NCI-H748 (cell line): ENCODE data around the gene LMAN2.
"Not testable (repeated sequence)": the region's sequence is repeated elsewhere in the genome, so short reads cannot be mapped to it uniquely, and the experiment has no call there.

ENCODE experiments used
- DNase-seq: peaks from one replicate; lab custom pipeline; 2025; ENCODE audit not compliant: unreplicated experiment; lab: John Stamatoyannopoulos, UW

Gene LMAN2

DNA sequence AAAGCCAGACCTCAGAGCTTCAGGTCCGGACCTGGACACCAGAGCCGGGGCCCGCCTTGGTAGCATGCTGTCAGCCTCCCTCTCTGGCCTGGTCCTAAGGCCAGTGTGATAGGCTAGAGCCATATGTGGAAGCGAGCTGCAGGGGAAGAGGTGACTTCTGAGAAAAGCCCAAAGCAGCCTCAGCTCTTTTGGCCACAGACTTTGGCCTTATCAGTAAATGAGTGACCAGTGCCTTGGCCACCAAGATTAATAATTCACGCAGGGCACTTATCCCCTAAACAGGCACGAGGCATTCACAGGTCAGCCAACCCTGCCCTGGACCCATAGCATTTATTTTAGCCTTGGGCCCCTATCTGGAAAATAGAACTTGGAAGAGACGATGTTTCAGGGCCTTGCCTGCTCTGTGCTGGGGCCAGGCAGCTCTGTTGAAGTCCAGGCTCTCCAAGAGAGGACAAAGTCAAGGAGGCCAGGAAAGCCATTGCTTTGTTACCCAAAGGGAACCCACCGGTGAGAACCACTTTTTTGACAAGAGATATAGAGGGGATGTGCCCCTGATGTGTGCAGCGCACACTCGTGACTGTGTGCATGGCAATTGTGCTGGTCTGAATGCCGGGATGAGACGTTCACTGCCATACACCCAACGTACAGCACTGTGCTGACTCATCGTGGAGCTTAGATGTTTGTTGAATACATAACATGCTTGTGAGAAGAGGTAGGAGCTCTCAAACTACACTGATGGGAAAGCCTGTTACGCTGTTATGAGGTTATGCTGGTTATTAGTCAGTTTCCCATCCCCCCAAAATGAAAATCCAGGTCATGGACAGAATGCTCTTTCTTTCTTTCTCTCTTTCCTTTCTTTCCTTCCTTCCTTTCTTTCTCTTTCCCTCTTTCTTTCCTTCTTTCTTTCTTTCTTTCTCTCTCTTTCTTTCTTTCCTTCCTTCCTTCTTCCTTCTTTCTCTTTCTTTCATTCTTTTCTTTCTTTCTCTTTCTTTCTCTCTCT, 27.7 kb upstream of the LMAN2 start:
- no peak for DNase-seq

DNA sequence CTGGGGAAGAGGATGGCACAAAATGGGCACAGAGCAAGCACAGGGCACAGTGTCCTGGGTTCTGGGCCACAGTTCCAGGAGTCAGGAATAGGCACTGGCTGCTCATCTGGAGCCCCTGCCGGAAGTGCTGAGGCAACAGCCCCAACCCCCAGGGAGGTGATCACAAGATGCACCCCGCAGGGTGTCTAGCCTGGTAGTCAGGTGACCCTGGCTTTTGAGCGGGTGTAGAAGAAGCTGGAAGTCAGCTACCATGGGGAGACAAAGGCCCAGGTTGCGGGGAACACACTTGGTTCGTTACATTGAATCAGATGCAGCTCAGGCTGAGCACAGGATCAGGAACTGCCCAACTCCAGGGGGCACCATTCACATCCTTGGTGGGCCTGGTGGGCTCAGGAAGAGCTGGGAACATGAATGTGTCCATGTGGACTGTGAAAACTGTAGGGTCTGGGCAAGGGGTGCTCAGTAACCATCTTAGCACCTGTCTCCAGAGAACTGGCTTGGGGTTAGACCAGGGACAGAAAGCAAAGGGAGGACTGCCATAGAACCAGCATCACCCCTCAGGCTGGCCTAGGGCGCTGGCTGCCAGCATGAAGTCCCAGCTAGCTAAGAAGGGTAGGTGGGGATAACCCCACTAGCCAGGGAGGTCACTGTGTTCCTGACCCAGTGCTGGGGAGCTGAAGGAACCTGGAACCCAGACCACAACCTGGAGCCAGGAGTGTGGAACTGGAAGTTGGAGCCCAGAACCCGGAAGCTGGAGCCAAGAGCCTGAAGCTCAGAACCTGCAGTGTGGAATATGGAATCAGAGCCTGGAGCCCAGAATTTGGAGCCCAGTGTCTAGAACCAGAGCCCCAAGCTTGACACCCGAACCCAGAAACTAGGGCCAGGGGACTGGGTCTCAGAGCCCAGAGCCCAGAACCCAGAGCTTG, 26.6 kb upstream of the LMAN2 start:
- no peak for DNase-seq

DNA sequence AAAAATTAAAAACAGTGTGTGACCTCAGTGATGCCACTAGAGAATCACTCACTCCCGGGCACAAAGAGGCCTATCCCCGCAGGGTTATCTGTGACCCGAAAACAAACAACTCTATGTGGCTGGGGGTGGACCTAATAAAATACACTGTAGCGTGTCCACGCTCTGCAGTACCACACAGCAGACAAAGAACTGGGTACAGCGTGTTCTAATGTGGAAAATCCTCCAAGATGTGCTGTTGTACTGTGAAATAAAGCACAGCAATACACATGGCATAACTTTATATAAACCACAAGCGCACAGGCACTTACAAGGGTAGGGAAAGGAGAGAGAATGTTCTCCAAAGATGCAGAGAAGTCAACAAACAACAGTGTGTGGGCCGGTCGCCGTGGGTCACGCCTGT, 24.6 kb upstream of the LMAN2 start:
- no peak for DNase-seq

DNA sequence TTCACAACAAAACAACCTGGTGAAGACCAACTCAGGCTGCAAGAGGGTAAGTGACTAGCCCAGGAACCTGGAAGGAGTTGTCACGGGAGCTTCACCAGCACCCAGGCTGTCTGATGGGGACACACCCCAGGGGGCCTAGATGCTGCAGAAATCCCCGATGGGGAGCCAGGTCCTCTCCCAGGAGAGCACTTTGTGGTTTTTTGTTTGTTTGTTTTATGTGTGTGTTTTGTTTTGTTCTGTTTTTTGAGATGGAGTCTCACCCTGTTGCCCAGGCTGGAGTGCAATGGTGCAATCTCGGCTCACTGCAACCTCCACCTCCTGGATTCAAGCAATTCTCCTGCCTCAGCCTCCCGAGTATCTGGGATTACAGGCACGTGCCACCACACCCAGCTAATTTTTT, 24.0 kb upstream of the LMAN2 start:
- not testable (repeated sequence) for DNase-seq

DNA sequence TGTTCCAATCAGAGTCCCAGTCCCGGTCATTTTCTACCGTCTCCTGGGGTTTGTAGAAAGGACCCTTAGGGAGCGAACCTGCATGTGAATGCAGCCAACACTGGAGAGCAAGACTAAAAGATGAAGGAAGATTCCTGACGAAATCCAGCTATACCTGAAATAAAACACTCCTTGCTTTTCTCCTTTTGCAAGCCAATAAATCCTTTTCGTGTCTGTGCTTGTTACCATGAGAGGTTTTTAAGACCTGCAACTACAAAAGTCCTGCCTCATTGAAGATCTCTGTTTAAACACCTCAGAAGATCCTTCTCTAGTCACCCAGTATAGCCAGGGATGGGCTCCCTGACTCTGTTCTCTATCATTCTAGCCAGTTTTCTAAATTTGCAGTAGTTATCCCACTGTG, 22.7 kb upstream of the LMAN2 start:
- no peak for DNase-seq

DNA sequence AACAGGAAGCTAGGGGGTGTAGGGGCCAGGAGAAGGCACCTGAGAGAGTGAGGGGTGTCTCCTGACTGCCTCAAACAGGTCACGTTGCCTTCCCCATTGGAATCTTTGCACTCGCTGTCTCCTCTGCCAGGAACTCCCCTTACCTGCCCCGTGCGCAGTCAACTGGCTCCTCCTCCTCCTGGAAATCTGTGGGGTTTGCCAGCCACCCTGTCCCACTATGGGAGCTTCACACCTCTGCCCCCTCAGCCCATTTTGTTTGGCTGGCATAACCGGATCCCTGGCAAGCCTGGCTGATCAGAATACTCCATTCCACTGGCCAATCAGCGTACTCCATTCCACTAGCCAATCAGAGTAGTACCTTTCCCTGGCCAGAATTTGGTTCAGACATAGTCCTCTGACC, 22.3 kb upstream of the LMAN2 start:
- DNase-seq: no peak

DNA sequence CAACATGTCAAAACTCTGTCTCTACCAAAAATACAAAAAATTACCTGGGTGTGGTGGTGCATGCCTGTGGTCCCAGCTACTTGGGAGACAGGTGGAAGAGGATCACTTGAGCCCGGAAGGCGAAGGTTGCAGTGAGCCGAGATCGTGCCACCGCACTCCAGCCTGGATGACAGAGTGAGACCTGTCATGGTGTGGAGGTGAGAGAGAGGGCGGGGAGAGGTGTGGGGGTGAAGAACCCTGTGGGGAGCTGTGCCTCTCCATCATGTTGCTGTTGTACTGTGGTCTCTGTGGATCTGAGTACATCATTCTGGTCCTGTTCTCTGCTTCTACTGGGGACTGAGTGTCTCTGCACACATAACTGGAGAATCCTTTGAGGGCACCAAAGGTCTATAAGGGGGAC, 21.4 kb upstream of the LMAN2 start:
- DNase-seq: no peak

DNA sequence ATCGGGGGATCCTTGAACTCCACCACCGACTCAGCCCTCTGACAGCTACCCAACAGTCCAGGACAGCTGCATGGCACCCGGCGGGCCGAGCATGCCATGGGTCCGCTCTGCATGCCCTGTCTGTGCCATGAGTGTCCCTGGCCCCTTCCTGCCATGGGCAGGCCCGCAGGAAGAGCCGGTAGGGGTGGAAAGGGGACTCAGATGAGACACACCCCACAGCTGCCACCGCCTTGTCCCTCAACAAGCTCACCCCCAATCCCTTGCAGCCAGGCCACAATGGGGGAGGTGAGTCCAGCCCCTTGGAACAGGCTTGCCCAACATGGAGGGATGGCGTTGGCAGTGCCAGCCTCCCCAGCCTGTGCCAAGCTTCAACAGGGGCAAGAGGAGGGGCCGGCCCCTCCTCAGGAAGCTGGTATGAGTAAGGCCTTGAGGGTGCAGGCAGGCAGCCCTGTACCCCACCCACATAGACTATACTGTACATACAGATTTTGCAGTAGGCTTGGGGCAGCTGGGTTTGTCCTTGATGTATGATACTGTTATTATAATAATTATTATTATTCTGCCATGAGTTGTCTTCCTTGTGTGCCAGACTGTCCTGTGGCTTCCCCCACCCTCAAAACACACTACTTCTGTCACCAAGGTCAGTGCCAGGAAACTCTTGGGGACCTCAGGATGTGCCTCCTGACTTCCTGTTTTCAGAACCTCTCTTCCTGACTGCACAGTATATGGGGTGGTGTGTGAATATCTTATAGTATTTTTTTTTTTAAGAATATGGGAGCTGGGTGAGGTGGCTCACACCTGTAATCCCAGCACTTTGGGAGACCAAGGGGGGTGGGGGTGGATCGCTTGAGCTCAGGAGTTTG, 20.8 kb upstream of the LMAN2 start:
- DNase-seq: no peak

DNA sequence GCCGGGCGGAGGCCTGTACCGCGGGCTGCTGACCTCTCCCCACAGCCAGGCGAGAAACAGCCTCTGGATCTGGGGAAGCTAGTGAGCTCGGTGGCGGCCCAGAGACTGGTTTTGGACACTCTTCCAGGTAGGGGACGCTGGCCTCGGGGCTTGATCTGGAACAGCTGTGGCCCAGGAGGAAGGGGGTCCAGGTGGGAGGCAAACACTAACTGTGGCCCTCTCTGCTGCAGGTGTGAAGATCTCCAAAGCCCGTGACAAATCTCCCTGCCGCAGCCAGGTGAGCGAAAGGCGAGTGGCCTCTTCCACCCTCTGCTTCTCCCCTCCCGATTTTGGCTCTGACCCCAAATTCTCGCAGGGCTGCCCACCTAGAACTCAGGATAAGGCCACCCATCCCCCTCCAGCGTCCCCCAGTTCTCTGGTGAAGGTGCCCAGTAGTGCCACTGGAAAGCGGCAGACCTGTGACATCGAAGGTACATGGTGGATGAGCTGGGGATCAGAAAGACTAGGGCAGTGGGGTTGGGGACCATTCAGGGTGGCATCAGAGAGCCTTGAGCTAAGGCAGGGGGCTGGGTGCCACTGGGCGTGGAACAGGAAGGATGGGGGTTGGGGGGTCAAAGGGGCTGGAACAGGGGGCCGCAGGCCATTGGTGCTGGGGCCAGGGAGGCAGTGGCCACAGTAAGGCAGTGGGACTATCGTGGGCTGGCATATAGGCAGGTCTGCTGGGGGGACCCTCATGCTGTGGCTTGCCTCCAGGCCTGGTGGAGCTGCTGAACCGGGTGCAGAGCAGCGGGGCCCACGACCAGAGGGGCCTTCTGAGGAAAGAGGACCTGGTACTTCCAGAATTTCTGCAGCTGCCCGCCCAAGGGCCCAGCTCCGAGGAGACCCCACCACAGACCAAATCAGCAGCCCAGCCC, 19.9 kb upstream of the LMAN2 start:
- no peak for DNase-seq

DNA sequence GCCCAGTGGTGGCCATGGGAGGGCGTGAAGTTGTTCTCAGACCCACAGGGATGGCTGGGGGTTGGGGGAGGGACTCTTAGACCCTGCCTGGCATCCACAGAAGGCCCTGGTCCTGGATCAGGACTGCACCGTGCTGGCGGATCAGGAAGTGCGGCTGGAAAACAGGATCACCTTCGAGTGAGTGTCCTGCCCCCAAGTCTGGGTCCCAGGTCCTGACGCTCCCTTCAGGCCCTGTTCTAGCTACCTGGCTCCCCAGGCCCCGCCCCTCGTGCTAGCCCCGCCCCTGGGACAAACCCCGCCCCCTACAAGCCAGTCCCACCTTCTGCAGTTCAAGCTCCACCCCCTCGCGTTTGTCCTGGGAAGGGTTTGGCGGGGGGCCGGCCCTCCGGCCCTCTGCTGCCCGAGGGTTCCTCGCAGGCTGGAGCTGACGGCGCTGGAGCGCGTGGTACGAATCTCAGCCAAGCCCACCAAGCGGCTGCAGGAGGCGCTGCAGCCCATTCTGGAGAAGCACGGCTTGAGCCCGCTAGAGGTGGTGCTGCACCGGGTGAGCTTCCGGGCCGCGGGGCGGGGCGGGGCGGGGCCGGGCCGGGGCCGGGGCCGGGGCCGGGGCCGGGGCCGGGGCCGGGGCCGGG, 19.1 kb upstream of the LMAN2 start:
- DNase-seq: peak; percentile 37

DNA sequence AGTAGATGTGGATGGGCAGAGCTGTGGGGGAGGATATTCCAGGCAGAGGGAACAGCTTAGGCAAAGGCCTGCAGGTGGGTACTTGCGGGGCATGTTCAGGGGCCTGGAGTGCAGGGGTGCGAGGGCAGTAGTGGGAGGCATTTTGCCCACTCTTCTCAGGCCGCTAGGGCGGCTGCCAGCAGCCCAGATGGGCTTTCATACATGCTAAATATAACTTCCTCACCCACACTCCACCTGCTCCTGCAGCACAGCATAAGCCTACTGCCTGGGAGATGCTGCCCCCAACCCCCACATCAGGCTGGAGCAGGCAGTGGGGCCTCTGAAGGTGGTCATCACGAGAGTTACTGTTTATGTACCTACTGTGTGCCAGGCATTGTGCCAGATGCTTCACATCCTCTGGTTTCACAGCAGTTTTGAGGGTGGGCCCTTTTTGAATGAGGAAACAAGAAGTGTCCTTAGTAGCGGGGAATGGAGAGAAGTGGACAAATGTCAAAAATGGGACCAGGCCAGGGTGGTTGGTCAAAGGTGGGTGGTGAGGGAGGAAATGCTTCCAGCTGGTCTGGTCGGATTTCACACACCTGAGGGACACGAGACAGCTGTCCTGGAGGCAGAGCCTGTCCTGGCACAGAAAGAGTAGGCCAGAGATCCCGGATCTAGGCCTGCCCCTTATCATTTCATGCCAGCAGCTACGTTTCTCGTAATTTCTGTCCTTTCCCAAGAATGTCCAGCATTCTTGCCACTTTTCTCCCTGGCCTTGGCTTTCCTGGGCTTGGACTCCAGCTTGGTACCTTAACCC, 18.4 kb upstream of the LMAN2 start:
- no peak for DNase-seq

DNA sequence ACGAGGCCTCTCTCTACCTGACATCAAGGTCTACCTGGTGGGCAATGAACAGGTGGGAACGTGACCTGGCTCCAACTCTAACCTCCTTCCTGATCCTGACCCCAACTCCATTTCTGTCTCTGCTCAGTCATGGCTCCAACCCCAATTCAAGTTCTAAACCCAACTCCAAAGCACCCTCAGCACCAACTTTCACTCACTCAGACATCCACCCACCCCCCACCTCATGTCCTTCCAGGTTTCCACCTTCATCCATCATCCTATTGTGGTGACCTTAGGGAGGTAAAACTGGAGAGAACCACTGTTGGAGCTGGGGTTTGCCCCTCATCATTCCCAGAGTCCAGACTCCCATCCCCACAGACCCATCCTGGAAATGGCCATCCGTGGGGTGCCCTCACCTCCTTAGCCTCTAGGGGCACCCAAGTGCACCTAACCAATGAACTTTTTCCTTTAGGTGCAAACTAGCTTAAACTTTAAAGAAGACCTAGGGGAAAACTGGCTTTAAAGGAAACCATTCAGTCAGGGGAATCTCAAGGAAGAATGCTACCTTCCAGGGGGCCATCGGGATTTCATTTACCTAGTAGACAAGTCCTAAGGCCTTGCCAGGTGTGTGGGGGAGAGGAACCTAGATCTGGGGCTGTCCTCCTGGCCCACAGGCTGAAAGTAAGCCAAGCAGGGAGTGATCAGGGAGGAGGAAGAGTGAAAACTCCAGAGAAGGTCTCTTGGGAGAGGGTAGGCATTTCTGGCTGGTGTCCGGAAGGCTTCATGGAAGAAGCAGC, 17.6 kb upstream of the LMAN2 start:
- no peak for DNase-seq

DNA sequence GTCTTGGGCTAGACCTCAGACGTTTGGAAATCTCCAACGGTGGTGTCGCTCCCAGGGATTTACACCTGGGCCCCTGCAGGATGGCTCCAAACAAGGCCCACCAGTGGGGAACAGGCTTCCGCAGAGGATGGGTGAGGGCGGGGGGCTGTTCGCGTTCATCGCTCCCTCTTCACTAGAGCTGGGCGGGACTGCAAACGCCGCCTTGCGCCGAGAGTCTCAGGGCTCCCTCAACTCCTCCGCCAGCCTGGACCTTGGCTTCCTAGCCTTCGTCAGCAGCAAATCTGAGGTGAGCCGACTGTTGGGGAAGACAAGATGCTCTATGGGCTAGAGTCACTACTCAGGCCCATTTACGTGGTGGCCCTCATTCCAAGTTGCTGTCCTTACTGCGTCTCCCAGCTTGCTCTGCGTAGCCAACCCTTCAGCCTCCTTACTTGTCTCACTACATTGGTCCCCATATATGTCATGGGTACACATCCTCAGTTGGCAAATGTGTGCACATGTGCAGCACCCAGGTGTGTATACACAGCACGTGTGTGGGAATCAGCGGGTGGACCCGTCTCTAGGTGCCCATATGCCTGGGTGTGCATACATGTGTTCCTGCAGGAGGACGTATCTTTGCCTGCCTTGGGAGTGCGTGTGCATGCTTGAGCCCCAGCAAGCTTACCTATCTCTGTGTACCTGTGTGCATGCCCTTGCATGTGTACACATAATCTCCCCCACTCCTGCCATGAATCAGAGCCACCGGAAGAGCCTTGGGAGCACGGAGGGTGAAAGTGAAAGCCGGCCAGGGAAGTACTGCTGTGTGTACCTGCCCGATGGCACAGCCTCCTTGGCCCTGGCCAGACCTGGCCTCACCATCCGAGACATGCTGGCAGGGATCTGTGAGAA, 16.8 kb upstream of the LMAN2 start:
- DNase-seq: no peak

DNA sequence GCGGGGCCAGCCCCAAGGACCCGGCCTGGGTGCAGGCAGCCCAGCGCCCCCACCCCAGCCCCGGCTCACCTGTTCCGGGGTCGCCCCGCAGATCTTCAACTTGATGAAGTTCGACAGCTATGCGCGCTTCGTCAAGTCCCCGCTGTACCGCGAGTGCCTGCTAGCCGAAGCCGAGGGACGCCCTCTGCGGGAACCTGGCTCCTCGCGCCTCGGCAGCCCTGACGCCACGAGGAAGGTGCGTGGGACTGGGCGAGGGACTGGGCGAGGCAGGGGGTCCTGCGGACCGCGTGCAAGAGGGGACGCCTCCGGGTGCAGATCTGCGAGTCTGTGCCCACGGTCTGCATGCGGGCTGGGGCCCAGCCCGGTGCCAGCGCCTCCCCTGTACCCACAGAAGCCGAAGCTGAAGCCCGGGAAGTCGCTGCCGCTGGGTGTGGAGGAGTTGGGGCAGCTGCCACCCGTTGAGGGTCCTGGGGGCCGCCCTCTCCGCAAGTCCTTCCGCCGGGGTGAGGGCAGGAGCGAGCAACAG, 15.9 kb upstream of the LMAN2 start:
- no peak for DNase-seq

DNA sequence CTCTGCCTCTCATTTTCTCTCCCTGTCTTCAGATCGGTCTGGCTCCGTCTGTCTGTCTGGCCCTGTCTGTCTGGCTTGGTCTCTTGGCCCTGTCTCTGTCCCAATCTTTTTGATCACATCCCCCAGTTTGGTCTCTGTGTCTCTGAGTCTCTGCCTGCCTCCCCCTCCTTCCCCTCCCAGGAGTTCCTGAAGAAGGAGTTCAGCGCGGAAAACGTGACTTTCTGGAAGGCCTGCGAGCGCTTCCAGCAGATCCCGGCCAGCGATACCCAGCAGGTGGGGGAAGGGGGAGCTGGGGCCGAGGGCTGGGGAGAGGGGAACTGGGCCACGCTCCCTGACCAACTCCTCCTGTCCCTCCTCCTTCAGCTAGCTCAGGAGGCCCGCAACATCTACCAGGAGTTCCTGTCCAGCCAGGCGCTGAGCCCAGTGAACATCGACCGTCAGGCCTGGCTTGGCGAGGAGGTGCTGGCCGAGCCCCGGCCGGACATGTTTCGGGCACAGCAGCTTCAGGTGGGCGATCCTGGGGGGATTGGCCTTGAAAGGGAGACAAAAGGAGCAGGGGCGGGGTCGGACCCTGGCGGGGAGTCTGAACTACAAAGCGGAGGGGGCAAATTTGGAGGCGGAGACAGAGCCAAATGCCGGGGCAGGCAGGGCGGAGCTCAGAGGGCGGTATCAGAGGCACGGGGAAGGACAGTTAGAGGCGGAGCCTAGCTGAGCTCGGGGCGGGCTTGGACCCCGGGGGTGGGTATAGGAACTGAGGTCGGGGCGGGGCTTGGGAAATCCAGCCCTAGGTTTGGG, 15.3 kb upstream of the LMAN2 start:
- peak; percentile 13 for DNase-seq
